Measurements from ENCODE around the gene ARFIP1.
A peak's percentile ranks its signal among the peaks of the same experiment; 100 is the strongest.
"Not testable (repeated sequence)": the region's sequence is repeated elsewhere in the genome, so short reads cannot be mapped to it uniquely, and the experiment has no call there.

ARFIP1 gene

GRCh38 chr4:152847376-152847775 lies 67.6 kb downstream of the ARFIP1 start:
- no peak for DNase-seq (ENCODE audit: low spot score)

- no peak for DNase-seq (ENCODE audit: low spot score)
These were observed 68.8 kb downstream of the ARFIP1 start for GRCh38 chr4:152848508-152848907.

- DNase-seq (ENCODE audit: low spot score), result no peak
These were observed 69.6 kb downstream of the ARFIP1 start for GRCh38 chr4:152849350-152849749.

- peak; percentile 6 for DNase-seq (ENCODE audit: low spot score)
These were observed 70.6 kb downstream of the ARFIP1 start for GRCh38 chr4:152850377-152850776.

GRCh38 chr4:152851226-152851625 lies 71.5 kb downstream of the ARFIP1 start:
- DNase-seq (ENCODE audit: low spot score), result no peak

GRCh38 chr4:152853293-152853692 lies 73.5 kb downstream of the ARFIP1 start:
- DNase-seq (ENCODE audit: low spot score), result no peak

GRCh38 chr4:152854016-152854415 lies 74.3 kb downstream of the ARFIP1 start:
- not testable (repeated sequence) for DNase-seq (ENCODE audit: low spot score)

- DNase-seq (ENCODE audit: low spot score), result no peak
These were observed 77.2 kb downstream of the ARFIP1 start for GRCh38 chr4:152856960-152857359.

- no peak for DNase-seq (ENCODE audit: low spot score)
These were observed 79.2 kb downstream of the ARFIP1 start for GRCh38 chr4:152858934-152859333.

GRCh38 chr4:152860046-152860445 lies 80.3 kb downstream of the ARFIP1 start:
- DNase-seq (ENCODE audit: low spot score), result no peak

GRCh38 chr4:152862608-152863007 lies 82.9 kb downstream of the ARFIP1 start:
- no peak for DNase-seq (ENCODE audit: low spot score)

- no peak for DNase-seq (ENCODE audit: low spot score)
These were observed 84.6 kb downstream of the ARFIP1 start for GRCh38 chr4:152864361-152864760.

GRCh38 chr4:152866432-152866993 lies 86.8 kb downstream of the ARFIP1 start:
- DNase-seq (ENCODE audit: low spot score), result not testable (repeated sequence)

GRCh38 chr4:152870606-152871005 lies 90.9 kb downstream of the ARFIP1 start:
- DNase-seq (ENCODE audit: low spot score), result no peak

- no peak for DNase-seq (ENCODE audit: low spot score)
These were observed 95.5 kb downstream of the ARFIP1 start for GRCh38 chr4:152875261-152875660.

- no peak for DNase-seq (ENCODE audit: low spot score)
These were observed 98.1 kb downstream of the ARFIP1 start for GRCh38 chr4:152877868-152878267.

- no peak for DNase-seq (ENCODE audit: low spot score)
These were observed 100.5 kb downstream of the ARFIP1 start for GRCh38 chr4:152880263-152880662.

- no peak for DNase-seq (ENCODE audit: low spot score)
These were observed 102.2 kb downstream of the ARFIP1 start for GRCh38 chr4:152881974-152882373.

- DNase-seq (ENCODE audit: low spot score), result no peak
These were observed 105.4 kb downstream of the ARFIP1 start for GRCh38 chr4:152885185-152885584.

- DNase-seq (ENCODE audit: low spot score), result no peak
These were observed 106.4 kb downstream of the ARFIP1 start for GRCh38 chr4:152886201-152886600.

- DNase-seq (ENCODE audit: low spot score), result no peak
These were observed 108.2 kb downstream of the ARFIP1 start for GRCh38 chr4:152887981-152888380.

GRCh38 chr4:152892974-152893373 lies 113.2 kb downstream of the ARFIP1 start:
- DNase-seq (ENCODE audit: low spot score), result no peak

- peak; percentile 43 for DNase-seq (ENCODE audit: low spot score)
These were observed 114.9 kb downstream of the ARFIP1 start for GRCh38 chr4:152894673-152895072.

GRCh38 chr4:152896811-152897210 lies 117.1 kb downstream of the ARFIP1 start:
- no peak for DNase-seq (ENCODE audit: low spot score)

- DNase-seq (ENCODE audit: low spot score), result not testable (repeated sequence)
These were observed 118.4 kb downstream of the ARFIP1 start for GRCh38 chr4:152898133-152898532.

All from AG08395 (cell line).